ENCODE results near the gene ZFYVE28. TPM values are rescaled to one million over a fixed set of nuclear protein-coding genes. Genes with fewer than 3 reads are reported as not detected.

ZFYVE28 gene
- total RNA-seq, 1 donor from 2014 or later: 0.44 TPM

DNA sequence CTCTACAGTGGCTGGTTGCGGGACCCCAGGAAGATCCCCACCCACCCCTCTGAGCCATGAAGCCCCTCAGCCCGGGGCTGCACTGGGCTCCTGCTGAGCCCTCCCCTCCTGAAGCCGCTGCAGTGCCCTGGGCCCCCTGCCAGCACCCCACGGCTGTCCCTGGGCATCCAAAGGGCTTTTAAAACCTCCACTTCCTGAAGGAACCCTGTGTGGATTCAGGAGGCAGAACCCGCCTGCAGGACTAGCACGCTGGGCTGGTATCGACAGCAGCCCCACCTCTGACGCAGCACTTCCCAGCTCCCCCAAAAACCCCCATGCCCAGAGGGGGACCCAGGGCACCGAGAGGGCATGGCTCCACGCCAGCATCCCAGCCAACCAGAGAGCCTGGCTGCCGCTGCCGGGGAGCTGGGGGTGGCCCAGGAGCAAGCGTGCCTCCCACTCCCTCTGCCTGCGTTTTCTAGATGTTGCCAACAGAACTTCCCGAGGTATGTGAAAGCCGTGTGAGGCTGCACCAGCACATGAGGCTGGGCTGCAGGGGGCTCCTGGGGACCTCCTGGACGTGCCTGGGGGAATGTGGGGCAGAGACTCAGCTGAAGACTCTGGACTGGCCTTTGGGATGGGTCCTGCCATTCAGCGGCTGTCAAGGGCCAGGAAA is 162.8 kb downstream of the ZFYVE28 start:
- H3K4me1 Mint-ChIP-seq (ENCODE audit: unreplicated experiment): peaks cover 12% of the 10 kb centered on the region
- H3K36me3 Mint-ChIP-seq (ENCODE audit: low read depth, unreplicated experiment): peaks cover 23% of the 10 kb centered on the region
- H3K27ac Mint-ChIP-seq (ENCODE audit: unreplicated experiment): no peak overlapping the region
- TF ChIP-seq, protein P1, sequence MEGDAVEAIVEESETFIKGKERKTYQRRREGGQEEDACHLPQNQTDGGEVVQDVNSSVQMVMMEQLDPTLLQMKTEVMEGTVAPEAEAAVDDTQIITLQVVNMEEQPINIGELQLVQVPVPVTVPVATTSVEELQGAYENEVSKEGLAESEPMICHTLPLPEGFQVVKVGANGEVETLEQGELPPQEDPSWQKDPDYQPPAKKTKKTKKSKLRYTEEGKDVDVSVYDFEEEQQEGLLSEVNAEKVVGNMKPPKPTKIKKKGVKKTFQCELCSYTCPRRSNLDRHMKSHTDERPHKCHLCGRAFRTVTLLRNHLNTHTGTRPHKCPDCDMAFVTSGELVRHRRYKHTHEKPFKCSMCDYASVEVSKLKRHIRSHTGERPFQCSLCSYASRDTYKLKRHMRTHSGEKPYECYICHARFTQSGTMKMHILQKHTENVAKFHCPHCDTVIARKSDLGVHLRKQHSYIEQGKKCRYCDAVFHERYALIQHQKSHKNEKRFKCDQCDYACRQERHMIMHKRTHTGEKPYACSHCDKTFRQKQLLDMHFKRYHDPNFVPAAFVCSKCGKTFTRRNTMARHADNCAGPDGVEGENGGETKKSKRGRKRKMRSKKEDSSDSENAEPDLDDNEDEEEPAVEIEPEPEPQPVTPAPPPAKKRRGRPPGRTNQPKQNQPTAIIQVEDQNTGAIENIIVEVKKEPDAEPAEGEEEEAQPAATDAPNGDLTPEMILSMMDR (IDR thresholded peaks at IDR 0.05; ENCODE audit: unreplicated experiment): no peak
- no peaks in the 10 kb centered on the region for H3K9me3 Mint-ChIP-seq (ENCODE audit: unreplicated experiment)
- no peak for DNase-seq (ENCODE audit: low spot score)
- H3K4me3 Mint-ChIP-seq (ENCODE audit: unreplicated experiment): no peak overlapping the region
- peaks cover 17% of the 10 kb centered on the region for H3K27me3 Mint-ChIP-seq (ENCODE audit: unreplicated experiment)

- Mint-ChIP-seq H3K4me3 (ENCODE audit: unreplicated experiment) (no peak overlapping the region), H3K36me3 (ENCODE audit: low read depth, unreplicated experiment) (peaks cover 23% of the 10 kb centered on the region), H3K4me1 (ENCODE audit: unreplicated experiment) (peaks cover 12% of the 10 kb centered on the region), H3K27ac (ENCODE audit: unreplicated experiment) (no peak overlapping the region), H3K9me3 (ENCODE audit: unreplicated experiment) (no peaks in the 10 kb centered on the region), H3K27me3 (ENCODE audit: unreplicated experiment) (peaks cover 18% of the 10 kb centered on the region)
- TF ChIP-seq, protein P1 (IDR thresholded peaks at IDR 0.05; ENCODE audit: unreplicated experiment): no peak
- DNase-seq (ENCODE audit: low spot score): no peak
These were observed 163.6 kb downstream of the ZFYVE28 start for GRCh38 chr4:2254665-2255500.

DNA sequence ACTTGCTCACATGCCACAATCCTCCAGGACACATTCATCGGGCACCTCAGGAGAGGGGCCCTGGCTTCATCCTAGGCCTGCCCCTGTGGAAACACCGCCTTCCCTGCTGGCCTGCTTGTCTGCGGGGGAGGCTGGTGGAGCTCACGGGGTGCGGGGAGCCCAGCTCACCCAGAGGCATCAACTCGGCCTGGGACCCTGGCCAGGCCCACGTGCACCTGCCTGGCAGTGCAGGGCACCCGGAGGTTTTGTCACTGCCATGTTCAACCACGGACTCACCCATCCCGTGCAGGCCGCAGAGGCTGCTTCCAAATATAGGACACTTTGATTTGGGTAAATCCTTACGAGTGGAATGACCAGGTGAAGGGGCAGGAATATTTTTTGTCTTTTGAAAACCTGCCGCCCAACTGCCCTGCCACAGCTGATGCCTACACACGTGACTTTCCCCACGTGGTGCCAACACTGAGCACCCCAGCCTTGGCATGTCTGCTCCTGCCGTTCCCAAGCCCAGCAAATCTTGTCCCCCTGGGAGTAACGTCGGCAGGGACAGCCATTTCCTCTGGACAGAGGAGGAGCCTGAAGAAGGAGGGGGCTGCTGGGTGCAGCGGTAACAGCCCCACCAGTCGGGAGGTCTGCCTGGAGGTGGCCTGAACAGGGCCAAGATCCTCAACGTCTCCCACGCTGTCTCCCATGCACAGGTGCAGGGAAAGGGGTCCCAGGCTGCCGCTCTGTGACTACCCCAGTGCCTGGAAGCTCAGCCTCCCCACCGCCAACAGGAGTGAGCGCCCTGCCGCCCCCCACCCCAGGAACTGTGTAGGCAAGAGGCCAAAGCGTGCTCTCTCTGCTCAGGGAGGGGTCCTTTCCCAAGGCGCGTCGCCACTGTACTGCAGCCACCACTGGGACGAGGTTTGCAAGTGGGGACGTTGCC is 165.0 kb downstream of the ZFYVE28 start:
- Mint-ChIP-seq H3K4me1 (ENCODE audit: unreplicated experiment) (peaks cover 12% of the 10 kb centered on the region), H3K9me3 (ENCODE audit: unreplicated experiment) (no peaks in the 10 kb centered on the region), H3K27me3 (ENCODE audit: unreplicated experiment) (peaks cover 18% of the 10 kb centered on the region), H3K27ac (ENCODE audit: unreplicated experiment) (no peak overlapping the region), H3K36me3 (ENCODE audit: low read depth, unreplicated experiment) (peaks cover 28% of the 10 kb centered on the region), H3K4me3 (ENCODE audit: unreplicated experiment) (peak overlapping the region; percentile 77)
- no peak for DNase-seq (ENCODE audit: low spot score)
- TF ChIP-seq, protein P1 (IDR thresholded peaks at IDR 0.05; ENCODE audit: unreplicated experiment): no peak

DNA sequence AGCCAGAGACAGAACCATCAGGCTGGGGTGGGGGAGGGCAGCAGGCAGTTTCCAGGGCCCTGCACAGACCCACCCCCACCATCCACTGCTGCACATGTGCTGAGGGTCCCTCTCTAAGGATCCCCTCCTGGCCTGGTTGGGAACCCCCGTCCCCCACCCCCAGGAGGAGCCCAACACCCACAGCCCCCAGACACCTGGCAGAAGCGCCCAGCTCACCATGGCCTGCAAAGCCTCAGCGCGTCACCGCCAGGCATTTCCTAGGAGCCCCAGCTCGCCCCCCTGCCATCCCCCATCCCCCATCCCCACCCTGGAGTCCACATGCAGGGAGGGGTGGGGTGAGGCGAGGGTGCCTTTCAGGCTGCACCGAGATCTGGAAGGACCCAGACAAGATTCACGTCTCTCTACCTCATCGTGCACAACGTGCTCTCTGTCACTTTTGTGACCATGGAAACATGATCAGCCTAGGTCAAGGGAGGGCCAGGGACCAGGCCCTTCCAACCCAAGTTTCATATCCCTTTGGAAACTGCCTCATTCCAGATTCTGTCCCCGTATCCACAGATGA is 165.8 kb downstream of the ZFYVE28 start:
- Mint-ChIP-seq H3K36me3 (ENCODE audit: low read depth, unreplicated experiment) (peaks cover 25% of the 10 kb centered on the region), H3K4me1 (ENCODE audit: unreplicated experiment) (peaks cover 12% of the 10 kb centered on the region), H3K27me3 (ENCODE audit: unreplicated experiment) (peaks cover 21% of the 10 kb centered on the region), H3K9me3 (ENCODE audit: unreplicated experiment) (no peaks in the 10 kb centered on the region), H3K4me3 (ENCODE audit: unreplicated experiment) (peak overlapping the region; percentile 77), H3K27ac (ENCODE audit: unreplicated experiment) (peak overlapping the region; percentile 24)
- TF ChIP-seq, protein P1 (IDR thresholded peaks at IDR 0.05; ENCODE audit: unreplicated experiment): no peak
- DNase-seq (ENCODE audit: low spot score): peak; percentile 2

Measured in endothelial cell (in vitro differentiated cells).